ENCODE data around the gene C2orf49.

GRCh38 chr2:105308382-105309146 is 28.8 kb upstream of the C2orf49 start:
- TF ChIP-seq CTCF (IDR thresholded peaks at IDR 0.05; ENCODE audit: extremely low read depth in 1 of 2, insufficient read depth in 1 of 2, low read depth in 1 of 2, low read length in 2 of 2) (no peak), EZH2 (IDR thresholded peaks at IDR 0.05; ENCODE audit: borderline replicate concordance, low read depth, low read length, severe bottlenecking) (no peak), FOS (IDR thresholded peaks at IDR 0.05; ENCODE audit: borderline replicate concordance, insufficient read depth, low read length) (no peak), POLR2A (IDR thresholded peaks at IDR 0.05; ENCODE audit: low read depth, low read length) (no peak), MAX (IDR thresholded peaks at IDR 0.05; ENCODE audit: insufficient read depth, insufficient read length) (no peak)

Measured in endothelial cell of umbilical vein (primary cell).